NCI-H345 treated with DMSO at 0.1 percent for 48 hours (cell line): ENCODE results near the gene ECM1.
A peak's percentile ranks its signal among the peaks of the same experiment; 100 is the strongest.

Experiments used
- DNase-seq: peaks from one replicate; lab custom pipeline; 2025; ENCODE audit not compliant: unreplicated experiment; lab: John Stamatoyannopoulos, UW

ECM1 gene

DNA sequence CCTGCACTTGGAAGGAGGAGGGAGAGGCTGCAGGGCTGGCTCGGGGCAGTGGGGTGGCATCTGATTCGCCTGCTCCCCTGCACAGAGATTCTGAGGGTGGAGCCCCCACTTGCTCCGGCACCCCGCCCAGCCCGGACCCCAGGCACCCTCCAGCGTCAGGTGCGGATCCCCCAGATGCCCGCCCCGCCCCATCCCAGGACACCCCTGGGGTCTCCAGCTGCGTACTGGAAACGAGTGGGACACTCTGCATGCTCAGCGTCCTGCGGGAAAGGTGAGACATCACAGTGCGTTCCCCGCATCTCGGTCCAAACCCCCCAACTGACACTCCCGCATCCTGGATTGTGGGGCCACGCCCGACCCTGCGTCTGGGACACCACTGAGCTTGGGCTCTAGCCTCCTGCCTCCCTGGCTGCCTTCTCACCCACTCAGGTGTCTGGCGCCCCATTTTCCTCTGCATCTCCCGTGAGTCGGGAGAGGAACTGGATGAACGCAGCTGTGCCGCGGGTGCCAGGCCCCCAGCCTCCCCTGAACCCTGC is 49.2 kb downstream of the ECM1 start:
- no peak for DNase-seq

DNA sequence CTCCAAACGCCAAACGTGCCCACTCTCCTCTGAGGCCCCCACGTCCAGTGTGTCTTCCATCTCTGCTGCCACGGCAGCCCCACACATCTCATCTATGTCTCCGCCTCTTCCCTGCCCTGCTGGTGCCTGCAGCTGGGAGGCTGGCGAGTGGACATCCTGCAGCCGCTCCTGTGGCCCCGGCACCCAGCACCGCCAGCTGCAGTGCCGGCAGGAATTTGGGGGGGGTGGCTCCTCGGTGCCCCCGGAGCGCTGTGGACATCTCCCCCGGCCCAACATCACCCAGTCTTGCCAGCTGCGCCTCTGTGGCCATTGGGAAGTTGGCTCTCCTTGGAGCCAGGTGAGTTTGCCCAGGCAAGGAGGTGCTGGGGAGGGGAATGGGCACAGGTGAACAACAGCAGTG is 49.9 kb downstream of the ECM1 start:
- DNase-seq = no peak

DNA sequence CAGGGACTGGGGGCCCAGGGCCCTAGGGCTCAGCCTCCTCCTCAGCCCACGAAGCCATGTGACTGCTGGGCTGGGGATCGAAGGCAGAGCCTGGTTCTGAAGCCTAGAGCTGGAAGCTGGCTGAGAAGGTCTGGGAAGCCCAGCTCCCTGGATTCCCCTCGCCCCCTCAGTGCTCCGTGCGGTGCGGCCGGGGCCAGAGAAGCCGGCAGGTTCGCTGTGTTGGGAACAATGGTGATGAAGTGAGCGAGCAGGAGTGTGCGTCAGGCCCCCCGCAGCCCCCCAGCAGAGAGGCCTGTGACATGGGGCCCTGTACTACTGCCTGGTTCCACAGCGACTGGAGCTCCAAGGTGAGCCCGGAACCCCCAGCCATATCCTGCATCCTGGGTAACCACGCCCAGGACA is 50.4 kb downstream of the ECM1 start:
- DNase-seq = no peak

DNA sequence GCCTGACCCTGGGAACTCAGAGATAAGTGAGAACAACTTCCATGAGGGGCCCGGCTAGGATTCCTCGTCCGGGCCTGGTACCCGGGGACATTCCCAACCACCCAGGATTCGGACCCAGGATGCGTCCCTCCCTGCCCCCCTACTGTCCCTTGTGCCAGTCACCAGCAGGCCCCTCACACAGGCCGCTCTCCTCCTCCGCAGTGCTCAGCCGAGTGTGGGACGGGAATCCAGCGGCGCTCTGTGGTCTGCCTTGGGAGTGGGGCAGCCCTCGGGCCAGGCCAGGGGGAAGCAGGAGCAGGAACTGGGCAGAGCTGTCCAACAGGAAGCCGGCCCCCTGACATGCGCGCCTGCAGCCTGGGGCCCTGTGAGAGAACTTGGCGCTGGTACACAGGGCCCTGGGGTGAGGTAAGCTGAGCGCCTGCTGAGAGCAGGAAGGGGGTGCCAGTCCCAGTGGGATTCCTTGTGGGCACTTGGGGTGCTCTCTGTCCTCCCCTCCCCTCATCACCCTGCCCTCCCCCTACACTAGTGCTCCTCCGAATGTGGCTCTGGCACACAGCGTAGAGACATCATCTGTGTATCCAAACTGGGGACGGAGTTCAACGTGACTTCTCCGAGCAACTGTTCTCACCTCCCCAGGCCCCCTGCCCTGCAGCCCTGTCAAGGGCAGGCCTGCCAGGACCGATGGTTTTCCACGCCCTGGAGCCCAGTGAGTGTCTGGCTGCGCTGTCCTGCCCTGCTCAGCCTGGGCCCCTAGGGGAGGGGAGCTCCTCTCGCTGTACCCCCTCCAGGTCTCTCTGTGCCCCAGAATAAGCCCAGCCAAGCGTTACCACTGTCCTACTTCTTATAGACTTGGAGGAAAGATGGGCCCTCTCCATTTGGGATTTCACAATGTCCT is 51.1 kb downstream of the ECM1 start:
- no peak for DNase-seq

DNA sequence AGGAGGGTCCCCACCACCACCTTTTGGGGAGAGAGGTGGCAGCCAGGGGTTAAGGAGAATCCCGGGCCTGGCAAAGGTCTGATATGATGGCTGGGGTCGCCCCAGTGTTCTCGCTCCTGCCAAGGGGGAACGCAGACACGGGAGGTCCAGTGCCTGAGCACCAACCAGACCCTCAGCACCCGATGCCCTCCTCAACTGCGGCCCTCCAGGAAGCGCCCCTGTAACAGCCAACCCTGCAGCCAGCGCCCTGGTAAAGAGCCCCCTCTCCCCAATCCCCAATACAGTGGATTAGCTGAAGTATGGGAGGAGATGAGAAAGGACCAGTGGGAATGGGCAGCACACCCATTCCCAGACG is 51.7 kb downstream of the ECM1 start:
- no peak for DNase-seq

DNA sequence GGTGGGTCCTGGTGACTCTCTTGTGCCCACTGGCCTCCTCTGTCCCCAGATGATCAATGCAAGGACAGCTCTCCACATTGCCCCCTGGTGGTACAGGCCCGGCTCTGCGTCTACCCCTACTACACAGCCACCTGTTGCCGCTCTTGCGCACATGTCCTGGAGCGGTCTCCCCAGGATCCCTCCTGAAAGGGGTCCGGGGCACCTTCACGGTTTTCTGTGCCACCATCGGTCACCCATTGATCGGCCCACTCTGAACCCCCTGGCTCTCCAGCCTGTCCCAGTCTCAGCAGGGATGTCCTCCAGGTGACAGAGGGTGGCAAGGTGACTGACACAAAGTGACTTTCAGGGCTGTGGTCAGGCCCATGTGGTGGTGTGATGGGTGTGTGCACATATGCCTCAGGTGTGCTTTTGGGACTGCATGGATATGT is 52.1 kb downstream of the ECM1 start:
- peak; percentile 77 for DNase-seq

DNA sequence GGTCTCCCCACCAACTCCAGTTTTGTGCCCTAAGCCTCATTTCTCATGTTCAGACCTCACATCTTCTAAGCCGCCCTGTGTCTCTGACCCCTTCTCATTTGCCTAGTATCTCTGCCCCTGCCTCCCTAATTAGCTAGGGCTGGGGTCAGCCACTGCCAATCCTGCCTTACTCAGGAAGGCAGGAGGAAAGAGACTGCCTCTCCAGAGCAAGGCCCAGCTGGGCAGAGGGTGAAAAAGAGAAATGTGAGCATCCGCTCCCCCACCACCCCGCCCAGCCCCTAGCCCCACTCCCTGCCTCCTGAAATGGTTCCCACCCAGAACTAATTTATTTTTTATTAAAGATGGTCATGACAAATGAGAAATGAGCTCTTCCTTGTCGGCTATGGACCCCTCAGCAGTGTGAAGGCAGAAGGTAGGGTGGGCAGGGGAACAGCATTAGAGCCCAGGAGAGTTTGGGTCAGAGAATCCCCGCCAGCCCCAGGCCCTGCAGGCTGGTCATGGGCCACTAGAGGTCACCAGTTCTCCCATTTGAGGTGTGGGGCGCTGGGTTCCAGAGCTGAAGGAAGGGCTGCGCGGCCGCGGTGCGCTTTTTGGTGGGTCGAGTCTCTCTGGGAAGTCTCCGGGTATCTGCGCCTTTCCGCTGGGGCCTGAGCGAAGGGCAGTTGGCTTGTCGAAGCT is 52.8 kb downstream of the ECM1 start:
- DNase-seq = peak; percentile 97

DNA sequence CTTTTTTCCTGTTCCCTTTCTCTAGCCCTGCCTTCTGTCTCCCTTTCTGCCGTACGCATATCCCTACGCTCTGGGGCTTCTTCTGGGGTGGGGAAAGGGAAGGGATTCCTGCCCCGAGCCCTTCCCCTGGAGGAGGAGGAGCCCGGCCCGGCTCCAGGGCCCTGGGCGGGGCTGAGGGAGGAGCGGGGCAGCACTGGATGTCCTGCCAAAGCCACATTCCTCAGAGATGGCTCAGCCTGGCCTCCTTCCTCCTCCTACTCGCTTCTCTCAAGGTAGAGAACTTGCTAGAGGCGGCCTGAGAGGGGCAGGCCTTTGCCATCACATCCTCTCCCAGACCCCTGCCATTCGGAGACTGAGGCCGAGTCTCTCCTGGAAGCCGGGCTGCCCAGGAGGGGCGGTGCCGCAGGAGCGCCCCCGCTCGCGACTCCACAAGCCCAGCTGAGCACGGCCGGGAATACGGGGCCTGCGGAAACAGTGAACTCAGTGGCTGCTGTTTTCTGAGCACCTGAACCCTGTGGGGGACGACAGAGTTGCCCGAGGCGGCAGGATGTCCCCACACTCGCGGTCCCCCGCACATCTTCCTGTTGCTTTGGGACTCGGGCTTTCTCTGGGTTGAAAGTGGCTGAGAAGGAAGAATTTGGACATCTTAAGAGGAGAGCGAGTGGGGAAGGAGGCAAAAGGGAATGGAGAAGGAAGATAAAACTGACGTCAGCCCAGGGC is 53.5 kb downstream of the ECM1 start:
- peak; percentile 97 for DNase-seq

DNA sequence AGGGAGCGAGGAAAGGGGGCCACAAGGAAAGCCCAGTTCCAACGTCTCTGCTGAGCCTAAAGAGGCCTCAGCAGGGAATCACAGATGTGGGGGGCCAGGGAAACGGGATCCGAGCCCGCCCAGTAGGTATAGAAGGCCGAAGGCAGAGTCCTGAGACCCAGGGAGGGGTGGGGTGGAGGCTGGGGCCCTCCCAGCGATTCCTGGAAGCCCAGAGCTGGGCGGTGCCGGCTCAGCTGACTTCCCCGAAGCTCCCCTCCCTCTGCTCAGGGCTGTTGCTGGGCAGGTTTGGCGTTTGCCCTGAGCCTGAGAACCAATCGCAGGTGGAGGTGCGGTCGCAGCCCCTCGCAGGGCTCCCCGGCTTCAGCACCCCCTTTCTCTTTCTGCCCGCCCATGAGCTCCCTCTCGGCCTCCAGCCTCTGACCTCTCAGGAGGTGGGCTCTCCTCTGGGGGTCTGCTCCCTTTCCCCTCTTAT is 54.1 kb downstream of the ECM1 start:
- DNase-seq = peak; percentile 69

DNA sequence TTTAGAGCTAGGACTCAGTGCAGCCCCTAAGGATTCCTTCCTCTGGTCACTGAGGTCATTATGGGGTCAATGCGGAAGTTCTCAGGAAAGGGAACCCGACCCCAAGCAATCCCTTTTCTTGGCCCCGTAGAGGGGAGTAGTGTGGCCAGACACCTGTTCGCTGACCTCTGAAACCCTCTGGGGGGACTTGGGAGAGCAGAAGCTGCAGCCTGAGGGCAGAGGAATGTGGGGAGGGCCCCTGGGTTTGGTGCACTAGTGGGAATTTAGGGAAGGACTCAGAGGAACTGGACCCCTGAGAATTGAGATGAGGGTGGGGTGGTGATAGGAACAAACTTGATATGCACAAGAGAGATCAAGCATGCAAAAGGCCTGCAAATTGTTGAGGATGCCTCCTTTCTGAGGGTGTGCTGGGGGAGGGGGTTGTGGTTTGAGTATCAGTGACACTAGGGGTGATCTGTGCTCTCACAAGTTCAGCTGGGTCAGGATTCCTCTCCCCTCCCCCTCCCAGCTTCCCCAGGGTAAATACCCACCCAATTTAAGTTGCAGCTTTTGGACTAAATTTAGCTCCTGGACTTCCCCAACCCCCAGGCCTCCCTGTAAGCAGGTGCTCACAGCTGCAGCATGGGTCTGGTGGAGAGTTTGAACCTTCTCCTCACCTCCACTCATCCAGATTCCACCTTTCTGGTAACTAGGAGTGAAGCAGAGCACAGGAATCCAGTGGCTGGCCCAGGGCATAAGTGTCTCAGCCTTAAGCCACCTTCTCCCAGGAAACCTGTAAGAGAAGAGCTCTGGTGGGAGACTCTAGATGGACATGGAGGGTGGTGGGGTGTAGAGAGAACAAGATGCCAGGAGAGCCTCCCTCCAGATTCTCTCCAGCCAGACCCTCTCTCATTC is 54.8 kb downstream of the ECM1 start:
- no peak for DNase-seq
